Hepatocyte (in vitro differentiated cells): ENCODE results near the gene ANKFN1.

Experiments
- EZH2 ChIP-seq: fragments of 200-600 bp; sonication (generic); IDR thresholded peaks from 2 replicates; pipeline ENCODE4 v1.6.1; 2016; ENCODE audit warnings: antibody characterized with exemption, mild to moderate bottlenecking, borderline replicate concordance
- EZH2phosphoT487 ChIP-seq: fragments of 200-600 bp; sonication (generic); IDR thresholded peaks from one replicate; pipeline ENCODE4 v1.6.1; 2018; ENCODE audit warnings: antibody characterized with exemption, mild to moderate bottlenecking, low read depth, moderate library complexity; ENCODE audit not compliant: unreplicated experiment, severe bottlenecking
- TF ChIP-seq, protein P1 (sequence below): fragments of 200-600 bp; sonication (generic); IDR thresholded peaks from 2 replicates; pipeline ENCODE4 v1.5.1; 2016; ENCODE audit warnings: antibody characterized with exemption, mild to moderate bottlenecking; ENCODE audit not compliant: poor library complexity

DNA sequence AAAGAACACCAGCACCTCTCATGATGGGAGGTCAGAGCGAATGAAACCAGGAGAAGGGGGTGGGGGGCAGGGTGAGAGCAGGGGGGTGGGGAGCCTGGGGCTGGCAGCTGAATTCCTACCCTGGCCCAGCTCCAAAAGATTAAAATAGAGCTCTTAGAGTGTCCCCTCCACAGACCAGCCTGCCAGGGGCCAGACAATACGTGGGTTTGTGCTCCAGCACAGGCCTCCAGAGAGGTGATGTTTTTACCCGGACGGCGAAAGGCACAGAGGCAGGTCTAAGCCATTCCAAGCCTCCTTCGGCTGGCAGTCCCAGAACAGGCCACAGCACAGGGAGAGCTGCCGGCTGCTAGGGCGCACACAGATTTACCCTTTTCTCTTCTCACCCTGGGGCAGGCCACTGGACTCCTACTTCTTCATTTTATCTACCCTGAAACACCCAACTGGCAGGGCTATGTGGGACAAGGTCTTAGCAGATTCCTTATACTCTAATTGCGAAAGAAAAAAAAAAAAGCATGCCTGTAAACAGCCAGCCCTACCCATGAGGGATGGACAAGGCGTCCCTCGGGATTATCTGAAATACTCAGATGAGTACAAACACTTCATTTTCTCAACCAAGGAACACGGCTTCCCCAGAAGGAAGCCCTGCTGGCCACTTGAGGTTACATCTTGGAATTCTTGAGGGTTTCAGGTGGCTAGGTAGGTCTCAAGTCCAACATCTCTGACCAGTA lies 368.3 kb downstream of the ANKFN1 start:
- TF ChIP-seq, protein P1, sequence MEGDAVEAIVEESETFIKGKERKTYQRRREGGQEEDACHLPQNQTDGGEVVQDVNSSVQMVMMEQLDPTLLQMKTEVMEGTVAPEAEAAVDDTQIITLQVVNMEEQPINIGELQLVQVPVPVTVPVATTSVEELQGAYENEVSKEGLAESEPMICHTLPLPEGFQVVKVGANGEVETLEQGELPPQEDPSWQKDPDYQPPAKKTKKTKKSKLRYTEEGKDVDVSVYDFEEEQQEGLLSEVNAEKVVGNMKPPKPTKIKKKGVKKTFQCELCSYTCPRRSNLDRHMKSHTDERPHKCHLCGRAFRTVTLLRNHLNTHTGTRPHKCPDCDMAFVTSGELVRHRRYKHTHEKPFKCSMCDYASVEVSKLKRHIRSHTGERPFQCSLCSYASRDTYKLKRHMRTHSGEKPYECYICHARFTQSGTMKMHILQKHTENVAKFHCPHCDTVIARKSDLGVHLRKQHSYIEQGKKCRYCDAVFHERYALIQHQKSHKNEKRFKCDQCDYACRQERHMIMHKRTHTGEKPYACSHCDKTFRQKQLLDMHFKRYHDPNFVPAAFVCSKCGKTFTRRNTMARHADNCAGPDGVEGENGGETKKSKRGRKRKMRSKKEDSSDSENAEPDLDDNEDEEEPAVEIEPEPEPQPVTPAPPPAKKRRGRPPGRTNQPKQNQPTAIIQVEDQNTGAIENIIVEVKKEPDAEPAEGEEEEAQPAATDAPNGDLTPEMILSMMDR = no peak
- TF ChIP-seq EZH2 (no peak), EZH2phosphoT487 (no peak)
